Mesodermal cell (in vitro differentiated cells): ENCODE results near the gene SGO1.
A peak's percentile ranks its signal among the peaks of the same experiment; 100 is the strongest.

Experiments
- H3K27ac ChIP-seq: 2 replicates; pipeline ENCODE4 v1.7.0; 2013; ENCODE audit warnings: mild to moderate bottlenecking, low read depth, low read length, moderate library complexity; ENCODE audit not compliant: severe bottlenecking
- H3K36me3 ChIP-seq: 2 replicates; pipeline ENCODE4 v1.7.1; 2013; ENCODE audit warnings: mild to moderate bottlenecking, low read length, moderate library complexity; ENCODE audit not compliant: control insufficient read depth, insufficient read depth
- H3K4me1 ChIP-seq: one replicate; pipeline ENCODE4 v1.7.1; 2013; ENCODE audit warnings: mild to moderate bottlenecking, low read length; ENCODE audit not compliant: insufficient read depth, control insufficient read depth, poor library complexity, severe bottlenecking
- H3K4me3 ChIP-seq: 2 replicates; pipeline ENCODE4 v1.7.0; 2013; ENCODE audit warnings: low read length, control low read depth, mild to moderate bottlenecking; ENCODE audit not compliant: insufficient read depth, poor library complexity, severe bottlenecking; ENCODE audit errors: extremely low read depth
- H3K9me3 ChIP-seq: 2 replicates; pipeline ENCODE4 v1.7.1; 2013; ENCODE audit warnings: mild to moderate bottlenecking, low read length, moderate library complexity; ENCODE audit not compliant: control insufficient read depth
- WGBS, 2 experiments: methylation state at CpG; one replicate each; pipeline ENCODE4 v1.1.5; 2013; ENCODE audit warnings: missing lambda C conversion rate in 2 of 2; ENCODE audit not compliant: insufficient coverage in 2 of 2; 5-methylcytosine and 5-hydroxymethylcytosine counted together

Gene SGO1

GRCh38 chr3:20160230-20160629, 25.8 kb downstream of the SGO1 start:
- Histone ChIP-seq H3K9me3 (no peaks in the 10 kb centered on the region), H3K27ac (no peak overlapping the region), H3K4me3 (no peak overlapping the region), H3K36me3 (peaks cover 42% of the 10 kb centered on the region), H3K4me1 (no peaks in the 10 kb centered on the region)

- 100% methylated on average over 1 to 3 of the region's 4 CpGs for WGBS, 2 experiments
- H3K36me3 ChIP-seq, result peaks cover 29% of the 10 kb centered on the region
These were observed 31.1 kb downstream of the SGO1 start for GRCh38 chr3:20154928-20155327.

GRCh38 chr3:20154078-20154477, 31.9 kb downstream of the SGO1 start:
- Histone ChIP-seq H3K9me3 (no peaks in the 10 kb centered on the region), H3K4me1 (no peaks in the 10 kb centered on the region), H3K4me3 (no peak overlapping the region), H3K27ac (no peak overlapping the region), H3K36me3 (peaks cover 20% of the 10 kb centered on the region)
- no CpG with 5 or more reads among the region's 1 CpG for WGBS, 2 experiments

More at GRCh38 chr3:20154928-20155327, 31.1 kb downstream of the SGO1 start:
- Histone ChIP-seq H3K9me3 (no peaks in the 10 kb centered on the region), H3K27ac (no peak overlapping the region), H3K4me3 (no peak overlapping the region), H3K4me1 (no peaks in the 10 kb centered on the region)

- WGBS, 2 experiments, result 91% methylated on average over 4 to 8 of the region's 10 CpGs
These were observed 37.5 kb downstream of the SGO1 start for GRCh38 chr3:20148466-20148865.

GRCh38 chr3:20147361-20147760, 38.6 kb downstream of the SGO1 start:
- H3K27ac ChIP-seq, result peak overlapping the region; percentile 55
- H3K9me3 ChIP-seq, result no peaks in the 10 kb centered on the region
- no peaks in the 10 kb centered on the region for H3K4me1 ChIP-seq
- no peak overlapping the region for H3K4me3 ChIP-seq
- H3K36me3 ChIP-seq, result peaks cover 3% of the 10 kb centered on the region

More at GRCh38 chr3:20148466-20148865, 37.5 kb downstream of the SGO1 start:
- Histone ChIP-seq H3K4me1 (no peaks in the 10 kb centered on the region), H3K36me3 (peaks cover 4% of the 10 kb centered on the region), H3K9me3 (no peaks in the 10 kb centered on the region), H3K27ac (no peak overlapping the region), H3K4me3 (no peak overlapping the region)

- no peaks in the 10 kb centered on the region for H3K4me1 ChIP-seq
- no peaks in the 10 kb centered on the region for H3K36me3 ChIP-seq
- no peak overlapping the region for H3K4me3 ChIP-seq
- 84 to 90% methylated on average over 3 to 6 of the region's 8 CpGs for WGBS, 2 experiments
- no peaks in the 10 kb centered on the region for H3K9me3 ChIP-seq
- peak overlapping the region; percentile 85 for H3K27ac ChIP-seq
These were observed 39.7 kb downstream of the SGO1 start for GRCh38 chr3:20146301-20146700.

GRCh38 chr3:20145874-20146273, 40.1 kb downstream of the SGO1 start:
- peak overlapping the region; percentile 85 for H3K27ac ChIP-seq
- WGBS, 2 experiments, result 74 to 85% methylated on average over 2 of the region's 2 CpGs
- H3K4me1 ChIP-seq, result no peaks in the 10 kb centered on the region
- no peaks in the 10 kb centered on the region for H3K9me3 ChIP-seq
- H3K4me3 ChIP-seq, result no peak overlapping the region
- no peaks in the 10 kb centered on the region for H3K36me3 ChIP-seq

- Histone ChIP-seq H3K36me3 (no peaks in the 10 kb centered on the region), H3K27ac (no peak overlapping the region), H3K4me3 (no peak overlapping the region), H3K4me1 (no peaks in the 10 kb centered on the region), H3K9me3 (no peaks in the 10 kb centered on the region)
- no CpG with 5 or more reads among the region's 2 CpGs for WGBS, 2 experiments
These were observed 42.5 kb downstream of the SGO1 start for GRCh38 chr3:20143519-20143918.

GRCh38 chr3:20142517-20142916, 43.5 kb downstream of the SGO1 start:
- 90 to 100% methylated on average over 2 to 4 of the region's 4 CpGs for WGBS, 2 experiments
- H3K36me3 ChIP-seq, result no peaks in the 10 kb centered on the region
- H3K27ac ChIP-seq, result peak overlapping the region; percentile 70
- no peaks in the 10 kb centered on the region for H3K4me1 ChIP-seq
- no peak overlapping the region for H3K4me3 ChIP-seq
- H3K9me3 ChIP-seq, result no peaks in the 10 kb centered on the region

GRCh38 chr3:20141851-20142250, 44.2 kb downstream of the SGO1 start:
- no peaks in the 10 kb centered on the region for H3K9me3 ChIP-seq
- peak overlapping the region; percentile 70 for H3K27ac ChIP-seq
- no peaks in the 10 kb centered on the region for H3K36me3 ChIP-seq
- WGBS, 2 experiments, result 31 to 53% methylated on average over 5 to 7 of the region's 7 CpGs
- no peaks in the 10 kb centered on the region for H3K4me1 ChIP-seq
- no peak overlapping the region for H3K4me3 ChIP-seq

- Histone ChIP-seq H3K9me3 (no peaks in the 10 kb centered on the region), H3K4me1 (no peaks in the 10 kb centered on the region), H3K4me3 (no peak overlapping the region), H3K36me3 (no peaks in the 10 kb centered on the region), H3K27ac (peak overlapping the region; percentile 70)
- 87 to 100% methylated on average over 1 to 2 of the region's 2 CpGs for WGBS, 2 experiments
These were observed 44.7 kb downstream of the SGO1 start for GRCh38 chr3:20141316-20141715.

- H3K27ac ChIP-seq, result no peak overlapping the region
- H3K9me3 ChIP-seq, result no peaks in the 10 kb centered on the region
- H3K4me1 ChIP-seq, result no peaks in the 10 kb centered on the region
- H3K36me3 ChIP-seq, result no peaks in the 10 kb centered on the region
- no peak overlapping the region for H3K4me3 ChIP-seq
- 80 to 100% methylated on average over 1 to 2 of the region's 2 CpGs for WGBS, 2 experiments
These were observed 45.1 kb downstream of the SGO1 start for GRCh38 chr3:20140881-20141280.
